SK-N-MC (cell line): ENCODE measurements around the gene TANGO6.

Experiments used
- EZH2 ChIP-seq: fragments of 200-600 bp; sonication (generic); IDR thresholded peaks from one replicate; pipeline ENCODE4 v1.6.1; 2017; ENCODE audit warnings: antibody characterized with exemption
- POLR2AphosphoS5 ChIP-seq: IDR thresholded peaks from 2 replicates; pipeline ENCODE4 v1.6.1; 2012; ENCODE audit warnings: mild to moderate bottlenecking, low read depth, low read length, borderline replicate concordance

DNA sequence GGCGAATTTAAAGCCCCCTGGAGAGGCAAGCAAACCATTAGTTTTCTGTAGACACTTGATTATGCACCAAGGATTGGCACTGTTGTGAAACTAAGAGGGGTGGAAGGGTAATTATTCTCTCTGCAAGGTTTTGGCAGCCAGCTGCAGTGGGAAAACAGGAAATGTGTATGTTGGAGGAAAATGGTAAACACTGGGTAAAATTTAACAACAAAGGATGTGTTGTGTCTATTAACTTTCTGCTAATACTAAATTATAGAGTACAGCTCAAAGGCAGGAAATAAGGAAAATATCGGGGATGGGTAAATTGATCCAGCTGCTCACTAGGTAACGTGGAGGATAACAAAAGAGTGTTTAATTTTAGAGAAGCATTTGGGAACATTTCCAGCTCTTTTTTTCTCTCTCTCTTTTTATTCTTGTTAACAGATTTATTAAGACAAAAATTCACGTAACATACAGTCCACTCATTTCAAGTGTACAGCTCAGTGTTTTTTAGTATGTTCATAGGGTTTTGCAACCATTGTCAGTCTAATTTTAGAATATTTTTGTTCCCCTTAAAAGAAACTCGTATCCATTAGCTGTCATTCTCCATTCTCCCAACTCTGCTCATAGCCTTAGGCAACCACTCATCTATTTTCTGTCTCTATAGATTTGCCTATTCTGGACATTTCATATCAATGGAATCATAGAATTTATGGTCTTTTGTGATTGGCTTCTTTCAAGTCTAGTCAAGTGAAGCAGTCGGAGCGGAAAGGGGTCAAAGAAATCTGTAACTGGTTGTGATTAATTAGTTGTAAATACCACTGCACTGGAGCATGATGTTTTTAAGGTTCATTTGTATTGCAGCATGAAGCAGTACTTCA lies 41.8 kb downstream of the TANGO6 start:
- no peak for TF ChIP-seq POLR2AphosphoS5
- no peak for TF ChIP-seq EZH2
